IMR-90 (cell line): ENCODE measurements around the gene OR10R2. TPM values are rescaled to one million over a fixed set of nuclear protein-coding genes. Genes with fewer than 3 reads are reported as not detected.

Experiments used
- ATAC-seq: fragments of 200-7000 bp; cut with Tn5 transposase; 2 replicates; pipeline ENCODE4 v1.9.1; 2020; ENCODE audit warnings: low read depth, mild to moderate bottlenecking, moderate library complexity
- BruUV-seq: library from RNA; stranded (reverse); fragments of 400-500 nt; replicated peaks from 2 replicates; lab custom pipeline; 2021; lab: Mats Ljungman, UMichigan
- CTCF ChIA-PET: fragments of 300-600 bp; formaldehyde crosslinking; extraction: SDS; loops from one replicate; lab custom pipeline; 2021; ENCODE audit warnings: antibody characterized with exemption; lab: Yijun Ruan, JAX
- POLR2A ChIA-PET: fragments of 300-600 bp; sonication (Branson Sonifier 250); formaldehyde crosslinking; loops from one replicate; lab custom pipeline; 2022; ENCODE audit warnings: antibody characterized with exemption; ENCODE audit not compliant: unreplicated experiment; lab: Charles Lee
- DNase-seq: peaks from one replicate; pipeline ENCODE4 v3.0.0; 2013
- H2AFZ ChIP-seq: replicated peaks from 2 replicates; pipeline ENCODE3; 2013; ENCODE audit warnings: low read length, mild to moderate bottlenecking; ENCODE audit not compliant: poor library complexity
- H2AK5ac ChIP-seq: 2 replicates; pipeline ENCODE4 v1.6.1; 2013; ENCODE audit warnings: low read depth, low read length, inconsistent platforms
- H2AK9ac ChIP-seq: replicated peaks from 2 replicates; pipeline ENCODE3; 2013; ENCODE audit warnings: mild to moderate bottlenecking, low read depth, low read length, moderate library complexity; ENCODE audit not compliant: poor library complexity
- H2BK120ac ChIP-seq: 2 replicates; pipeline ENCODE4 v1.6.1; 2013; ENCODE audit warnings: low read depth, low read length, inconsistent platforms
- H2BK15ac ChIP-seq: 3 replicates; pipeline ENCODE4 v1.6.1; 2013; ENCODE audit warnings: low read depth, low read length, inconsistent platforms
- H2BK20ac ChIP-seq: 2 replicates; pipeline ENCODE4 v1.6.1; 2013; ENCODE audit warnings: low read depth, mild to moderate bottlenecking, inconsistent platforms, low read length, moderate library complexity
- H2BK5ac ChIP-seq: 2 replicates; pipeline ENCODE4 v1.6.1; 2013; ENCODE audit warnings: mild to moderate bottlenecking, low read depth, low read length, inconsistent platforms; ENCODE audit not compliant: poor library complexity, severe bottlenecking
- H3K14ac ChIP-seq: replicated peaks from 2 replicates; pipeline ENCODE4 v1.6.1; 2013; ENCODE audit warnings: low read depth, low read length, inconsistent platforms
- H3K18ac ChIP-seq: 2 replicates; pipeline ENCODE4 v1.6.1; 2013; ENCODE audit warnings: low read depth, low read length, control low read depth
- H3K23ac ChIP-seq: 2 replicates; pipeline ENCODE4 v1.6.1; 2013; ENCODE audit warnings: low read depth, low read length, inconsistent platforms
- H3K27ac ChIP-seq: 2 replicates; pipeline ENCODE4 v1.5.1; 2013; ENCODE audit warnings: mild to moderate bottlenecking, control low read depth, low read length; ENCODE audit not compliant: insufficient read depth
- H3K27me3 ChIP-seq: 2 replicates; pipeline ENCODE4 v1.6.1; 2013; ENCODE audit warnings: low read length; ENCODE audit not compliant: control insufficient read depth, insufficient read depth
- H3K36me3 ChIP-seq: 2 replicates; pipeline ENCODE4 v1.6.1; 2013; ENCODE audit warnings: low read length, mixed read lengths; ENCODE audit not compliant: control insufficient read depth, insufficient read depth
- H3K4ac ChIP-seq: 2 replicates; pipeline ENCODE4 v1.6.1; 2013; ENCODE audit warnings: low read depth, low read length, inconsistent platforms
- H3K4me1 ChIP-seq: 2 replicates; pipeline ENCODE4 v1.6.1; 2013; ENCODE audit warnings: low read length, mixed read lengths; ENCODE audit not compliant: control insufficient read depth, insufficient read depth
- H3K4me2 ChIP-seq: 2 replicates; pipeline ENCODE4 v1.6.1; 2013; ENCODE audit warnings: low read depth, mild to moderate bottlenecking, control low read depth, low read length, moderate library complexity
- H3K4me3 ChIP-seq: 2 replicates; pipeline ENCODE4 v1.5.1; 2013; ENCODE audit warnings: low read depth, mild to moderate bottlenecking, control low read depth, low read length, moderate library complexity; ENCODE audit not compliant: insufficient read depth
- H3K56ac ChIP-seq: 2 replicates; pipeline ENCODE4 v1.6.1; 2013; ENCODE audit warnings: low read length, inconsistent platforms; ENCODE audit not compliant: insufficient read depth; ENCODE audit errors: extremely low read depth
- H3K79me1 ChIP-seq, 2 experiments: 2 replicates each; pipeline ENCODE4 v1.6.1; 2013; ENCODE audit warnings: low read length in 2 of 2, inconsistent platforms in 1 of 2, low read depth in 1 of 2
- H3K9ac ChIP-seq: 2 replicates; pipeline ENCODE4 v1.6.1; 2013; ENCODE audit warnings: low read depth, low read length, control low read depth
- H3K9me1 ChIP-seq: 2 replicates; pipeline ENCODE4 v1.6.1; 2013; ENCODE audit warnings: low read length, inconsistent platforms; ENCODE audit not compliant: insufficient read depth
- H3K9me3 ChIP-seq: 2 replicates; pipeline ENCODE4 v1.6.1; 2013; ENCODE audit warnings: low read length; ENCODE audit not compliant: control insufficient read depth, insufficient read depth
- H4K20me1 ChIP-seq: 2 replicates; pipeline ENCODE4 v1.6.1; 2013; ENCODE audit warnings: low read length, inconsistent platforms; ENCODE audit not compliant: insufficient read depth
- H4K5ac ChIP-seq: 2 replicates; pipeline ENCODE4 v1.6.1; 2013; ENCODE audit warnings: mild to moderate bottlenecking, low read depth, low read length, control low read depth
- H4K8ac ChIP-seq, 2 experiments: 2 replicates each; pipeline ENCODE4 v1.6.1; 2013; ENCODE audit warnings: low read depth in 2 of 2, low read length in 2 of 2, control low read depth in 1 of 2, inconsistent platforms in 1 of 2
- H4K91ac ChIP-seq: 2 replicates; pipeline ENCODE4 v1.6.1; 2013; ENCODE audit warnings: low read depth, low read length, inconsistent platforms; ENCODE audit not compliant: insufficient read depth
- BHLHE40 ChIP-seq: fragments of 150-350 bp; IDR thresholded peaks from 2 replicates; pipeline ENCODE4 v1.6.1; 2016; ENCODE audit warnings: mild to moderate bottlenecking, low read depth, low read length
- CEBPB ChIP-seq: IDR thresholded peaks from 2 replicates; pipeline ENCODE4 v1.6.1; 2012; ENCODE audit warnings: low read depth, low read length, improper control_type of control experiment
- CHD1 ChIP-seq: IDR thresholded peaks from 2 replicates; pipeline ENCODE4 v1.6.1; 2012; ENCODE audit warnings: low read depth, low read length, improper control_type of control experiment
- FOS ChIP-seq: fragments of 150-350 bp; IDR thresholded peaks from 2 replicates; pipeline ENCODE4 v1.6.1; 2016; ENCODE audit warnings: low read depth, low read length
- MAFK ChIP-seq: IDR thresholded peaks from 2 replicates; pipeline ENCODE4 v1.6.1; 2012; ENCODE audit warnings: low read depth, low read length, improper control_type of control experiment
- MAZ ChIP-seq: IDR thresholded peaks from 2 replicates; pipeline ENCODE4 v1.6.1; 2012; ENCODE audit warnings: low read depth, mild to moderate bottlenecking, low read length, improper control_type of control experiment, moderate library complexity, borderline replicate concordance
- MXI1 ChIP-seq: IDR thresholded peaks from 2 replicates; pipeline ENCODE4 v1.6.1; 2012; ENCODE audit warnings: low read depth, mild to moderate bottlenecking, low read length, moderate library complexity, borderline replicate concordance
- NFE2L2 ChIP-seq: fragments of 150-350 bp; IDR thresholded peaks from 2 replicates; pipeline ENCODE4 v1.6.1; 2016; ENCODE audit warnings: low read depth, mild to moderate bottlenecking, low read length
- POLR2A ChIP-seq: IDR thresholded peaks from 2 replicates; pipeline ENCODE4 v1.6.1; 2012; ENCODE audit warnings: mild to moderate bottlenecking, low read depth, low read length
- RAD21 ChIP-seq: IDR thresholded peaks from 2 replicates; pipeline ENCODE4 v1.6.1; 2012; ENCODE audit warnings: low read length, improper control_type of control experiment
- RCOR1 ChIP-seq: IDR thresholded peaks from 2 replicates; pipeline ENCODE4 v1.6.1; 2012; ENCODE audit warnings: mild to moderate bottlenecking, low read length, improper control_type of control experiment; ENCODE audit not compliant: insufficient replicate concordance
- RFX5 ChIP-seq: IDR thresholded peaks from 2 replicates; pipeline ENCODE4 v1.8.0; 2012; ENCODE audit warnings: low read depth, mild to moderate bottlenecking, low read length, moderate library complexity
- SMC3 ChIP-seq: fragments of 150-350 bp; IDR thresholded peaks from 2 replicates; pipeline ENCODE4 v1.6.1; 2016; ENCODE audit warnings: low read depth, mild to moderate bottlenecking, antibody characterized with exemption, low read length, moderate library complexity
- WGBS, 2 experiments: methylation state at CpG; one replicate each; pipeline versions ENCODE4 v1.1.5 to v1.1.7; 2013; ENCODE audit warnings: missing lambda C conversion rate in 2 of 2; ENCODE audit not compliant: insufficient read length in 1 of 2; ENCODE audit errors: extremely low coverage in 2 of 2; 5-methylcytosine and 5-hydroxymethylcytosine counted together
- dilution Hi-C: fragments of 300-500 bp; cut with HindIII; formaldehyde crosslinking; loops from one replicate; pipeline ENCODE4 v1.14.3; 2018; ENCODE audit warnings: low sequenced_read_pairs; ENCODE audit not compliant: unreplicated experiment
- in situ Hi-C: fragments of 300-500 bp; cut with MboI; formaldehyde crosslinking; loops from 3 replicates; pipeline ENCODE4 v1.14.3; 2019; ENCODE audit warnings: low sequenced_read_pairs, inconsistent platforms, mixed read lengths
- intact Hi-C: fragments of 100-400 bp; cut with micrococcal nuclease; formaldehyde crosslinking; loops from 2 replicates; pipeline ENCODE4 v1.10.0; 2022
- polyA plus RNA-seq, 3 experiments: library from polyadenylated mRNA; depleted of rRNA; stranded (reverse); fragments of >200 nt; gene quantifications; 2 replicates each; pipeline ENCODE4 v1.2.3, GENCODE V29; 2012; ENCODE audit warnings: low replicate concordance in 1 of 3
- total RNA-seq: library from RNA; depleted of rRNA; stranded (reverse); fragments of >200 nt; gene quantifications from 2 replicates; pipeline ENCODE4 v1.2.3, GENCODE V29; 2012
- TF ChIP-seq, protein P1 (sequence below): fragments of 150-350 bp; IDR thresholded peaks from 2 replicates; pipeline ENCODE4 v1.6.1; 2016; ENCODE audit warnings: low read depth, mild to moderate bottlenecking, low read length, moderate library complexity, borderline replicate concordance
- TF ChIP-seq, protein P2 (sequence below): conservative IDR thresholded peaks from 2 replicates; pipeline ENCODE4 v1.5.1; 2012; ENCODE audit warnings: mild to moderate bottlenecking, low read depth, low read length, improper control_type of control experiment
- TF ChIP-seq, protein P3 (sequence below): fragments of 150-350 bp; IDR thresholded peaks from 2 replicates; pipeline ENCODE4 v1.6.1; 2017; ENCODE audit warnings: mild to moderate bottlenecking, antibody characterized with exemption, low read length, low read depth

Gene OR10R2
- total and polyA plus RNA-seq, 2 of the 4 experiments (the other 2 are of a cell fraction): not detected

DNA sequence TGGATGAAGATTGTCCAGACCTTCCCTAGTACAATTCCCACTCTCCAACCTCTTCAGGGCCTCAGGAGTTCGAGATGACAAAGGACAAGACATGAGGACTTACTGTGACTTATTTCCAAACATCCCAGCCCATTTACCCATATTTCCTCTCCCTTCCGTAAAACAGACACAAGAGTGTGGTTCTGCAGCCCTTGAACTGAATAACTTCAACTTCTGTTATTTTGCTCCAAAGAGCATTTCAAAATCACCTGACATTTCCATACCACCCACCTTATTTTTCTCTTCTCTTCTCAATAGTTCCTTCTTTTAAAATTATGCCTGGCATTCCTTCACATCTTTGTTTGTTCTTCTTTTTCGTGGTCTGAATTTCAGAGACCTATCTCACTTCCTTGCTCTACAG, 37.3 kb upstream of the OR10R2 start:
- TF ChIP-seq RAD21 (no peak), CHD1 (no peak), FOS (no peak), RCOR1 (no peak), BHLHE40 (no peak), SMC3 (no peak), MAFK (no peak), MXI1 (no peak), CEBPB (no peak), RFX5 (no peak), MAZ (no peak), NFE2L2 (no peak), POLR2A (no peak)
- TF ChIP-seq, protein P1, sequence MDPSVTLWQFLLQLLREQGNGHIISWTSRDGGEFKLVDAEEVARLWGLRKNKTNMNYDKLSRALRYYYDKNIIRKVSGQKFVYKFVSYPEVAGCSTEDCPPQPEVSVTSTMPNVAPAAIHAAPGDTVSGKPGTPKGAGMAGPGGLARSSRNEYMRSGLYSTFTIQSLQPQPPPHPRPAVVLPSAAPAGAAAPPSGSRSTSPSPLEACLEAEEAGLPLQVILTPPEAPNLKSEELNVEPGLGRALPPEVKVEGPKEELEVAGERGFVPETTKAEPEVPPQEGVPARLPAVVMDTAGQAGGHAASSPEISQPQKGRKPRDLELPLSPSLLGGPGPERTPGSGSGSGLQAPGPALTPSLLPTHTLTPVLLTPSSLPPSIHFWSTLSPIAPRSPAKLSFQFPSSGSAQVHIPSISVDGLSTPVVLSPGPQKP: no peak
- TF ChIP-seq, protein P2, sequence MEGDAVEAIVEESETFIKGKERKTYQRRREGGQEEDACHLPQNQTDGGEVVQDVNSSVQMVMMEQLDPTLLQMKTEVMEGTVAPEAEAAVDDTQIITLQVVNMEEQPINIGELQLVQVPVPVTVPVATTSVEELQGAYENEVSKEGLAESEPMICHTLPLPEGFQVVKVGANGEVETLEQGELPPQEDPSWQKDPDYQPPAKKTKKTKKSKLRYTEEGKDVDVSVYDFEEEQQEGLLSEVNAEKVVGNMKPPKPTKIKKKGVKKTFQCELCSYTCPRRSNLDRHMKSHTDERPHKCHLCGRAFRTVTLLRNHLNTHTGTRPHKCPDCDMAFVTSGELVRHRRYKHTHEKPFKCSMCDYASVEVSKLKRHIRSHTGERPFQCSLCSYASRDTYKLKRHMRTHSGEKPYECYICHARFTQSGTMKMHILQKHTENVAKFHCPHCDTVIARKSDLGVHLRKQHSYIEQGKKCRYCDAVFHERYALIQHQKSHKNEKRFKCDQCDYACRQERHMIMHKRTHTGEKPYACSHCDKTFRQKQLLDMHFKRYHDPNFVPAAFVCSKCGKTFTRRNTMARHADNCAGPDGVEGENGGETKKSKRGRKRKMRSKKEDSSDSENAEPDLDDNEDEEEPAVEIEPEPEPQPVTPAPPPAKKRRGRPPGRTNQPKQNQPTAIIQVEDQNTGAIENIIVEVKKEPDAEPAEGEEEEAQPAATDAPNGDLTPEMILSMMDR: no peak
- TF ChIP-seq, protein P3, sequence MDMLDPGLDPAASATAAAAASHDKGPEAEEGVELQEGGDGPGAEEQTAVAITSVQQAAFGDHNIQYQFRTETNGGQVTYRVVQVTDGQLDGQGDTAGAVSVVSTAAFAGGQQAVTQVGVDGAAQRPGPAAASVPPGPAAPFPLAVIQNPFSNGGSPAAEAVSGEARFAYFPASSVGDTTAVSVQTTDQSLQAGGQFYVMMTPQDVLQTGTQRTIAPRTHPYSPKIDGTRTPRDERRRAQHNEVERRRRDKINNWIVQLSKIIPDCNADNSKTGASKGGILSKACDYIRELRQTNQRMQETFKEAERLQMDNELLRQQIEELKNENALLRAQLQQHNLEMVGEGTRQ: no peak
- H3K79me1 ChIP-seq: no peaks in the 10 kb centered on the region
- no peak overlapping the region for H3K9ac ChIP-seq
- H2BK120ac ChIP-seq: no peak overlapping the region
- in situ Hi-C loops: no loop called here
- no peak overlapping the region for H3K18ac ChIP-seq
- intact Hi-C loops: no loop called here
- H3K23ac ChIP-seq: no peak overlapping the region
- H2AK9ac ChIP-seq: no peak overlapping the region
- no peak overlapping the region for H2BK5ac ChIP-seq
- no peak overlapping the region for H4K5ac ChIP-seq
- H2BK15ac ChIP-seq: no peak overlapping the region
- no peak overlapping the region for H4K8ac ChIP-seq
- no peak overlapping the region for H3K4ac ChIP-seq
- H3K4me2 ChIP-seq: no peak overlapping the region
- H3K9me3 ChIP-seq: no peaks in the 10 kb centered on the region
- no peak overlapping the region for H3K27ac ChIP-seq
- no peak overlapping the region for H2AFZ ChIP-seq
- no peak overlapping the region for H3K4me3 ChIP-seq
- no peaks in the 10 kb centered on the region for H3K9me1 ChIP-seq
- H2BK20ac ChIP-seq: no peak overlapping the region
- no peaks in the 10 kb centered on the region for H4K20me1 ChIP-seq
- 0% methylated on average over 1 of the region's 3 CpGs; no CpG with 5 or more reads in 1 of the 2 experiments for WGBS, 2 experiments
- no TSS peak for BruUV-seq
- dilution Hi-C loops: no loop called here
- H3K14ac ChIP-seq: no peak overlapping the region
- ChIA-PET CTCF (no interaction called here), POLR2A (no interaction called here)
- DNase-seq (no peak), ATAC-seq (no peak)
- no peaks in the 10 kb centered on the region for H3K27me3 ChIP-seq
- H3K4me1 ChIP-seq: no peaks in the 10 kb centered on the region
- H3K36me3 ChIP-seq: no peaks in the 10 kb centered on the region
- no peak overlapping the region for H3K56ac ChIP-seq
- no peak overlapping the region for H2AK5ac ChIP-seq
- H4K91ac ChIP-seq: no peak overlapping the region
